ENCODE data around the gene ADGRL2. TPM values are rescaled to one million over a fixed set of nuclear protein-coding genes. Genes with fewer than 3 reads are reported as not detected.

ADGRL2 gene
- total RNA-seq, 4 donors from 2014 or later = 24.4 to 57.1 (median 45.4) TPM

- 88 to 92% methylated on average over 2 of the region's 2 CpGs for WGBS, 2 donors
- H3K4me3 ChIP-seq (ENCODE audit: low read depth, poor library complexity, severe bottlenecking) = no peak overlapping the region
- DNase-seq (ENCODE audit: low spot score in 2 of 2) = no peak
- intact Hi-C loops (cut with DNase I; ENCODE audit: low total_unique reads) = no loop called here
- TF ChIP-seq CTCF (IDR thresholded peaks at IDR 0.05) = no peak
- no peak for TF ChIP-seq POLR2A (IDR thresholded peaks at IDR 0.05)
These were observed 20.0 kb downstream of the ADGRL2 start for GRCh38 chr1:81820765-81821164.

- DNase-seq (ENCODE audit: low spot score in 2 of 2) = no peak
- WGBS, 2 donors = 85 to 86% methylated on average over 4 of the region's 4 CpGs
- intact Hi-C loops (cut with DNase I; ENCODE audit: low total_unique reads) = no loop called here
- no peak for TF ChIP-seq POLR2A (IDR thresholded peaks at IDR 0.05)
- TF ChIP-seq CTCF (IDR thresholded peaks at IDR 0.05) = no peak
- no peak overlapping the region for H3K4me3 ChIP-seq (ENCODE audit: low read depth, poor library complexity, severe bottlenecking)
These were observed 22.3 kb downstream of the ADGRL2 start for GRCh38 chr1:81823082-81823481.

- intact Hi-C loops (cut with DNase I; ENCODE audit: low total_unique reads) = no loop called here
- WGBS, 2 donors = 69 to 72% methylated on average over 4 of the region's 4 CpGs
- no peak for TF ChIP-seq POLR2A (IDR thresholded peaks at IDR 0.05)
- TF ChIP-seq CTCF (IDR thresholded peaks at IDR 0.05) = no peak
- no peak overlapping the region for H3K4me3 ChIP-seq (ENCODE audit: low read depth, poor library complexity, severe bottlenecking)
- DNase-seq (ENCODE audit: low spot score in 2 of 2) = no peak
These were observed 24.0 kb downstream of the ADGRL2 start for GRCh38 chr1:81824759-81825158.

- 42 to 79% methylated on average over 1 of the region's 1 CpG for WGBS, 2 donors
- TF ChIP-seq CTCF (IDR thresholded peaks at IDR 0.05) (no peak), POLR2A (IDR thresholded peaks at IDR 0.05) (no peak)
- DNase-seq (ENCODE audit: low spot score in 2 of 2) = no peak
- intact Hi-C loops (cut with DNase I; ENCODE audit: low total_unique reads) = no loop called here
- no peak overlapping the region for H3K4me3 ChIP-seq (ENCODE audit: low read depth, poor library complexity, severe bottlenecking)
These were observed 27.2 kb downstream of the ADGRL2 start for GRCh38 chr1:81827942-81828341.

GRCh38 chr1:81832573-81832972 is 31.8 kb downstream of the ADGRL2 start:
- no peak for TF ChIP-seq POLR2A (IDR thresholded peaks at IDR 0.05)
- no peak for TF ChIP-seq CTCF (IDR thresholded peaks at IDR 0.05)
- WGBS, 2 donors = 9 to 11% methylated on average over 1 of the region's 1 CpG
- intact Hi-C loops (cut with DNase I; ENCODE audit: low total_unique reads) = no loop called here
- DNase-seq (ENCODE audit: low spot score in 2 of 2) = no peak
- H3K4me3 ChIP-seq (ENCODE audit: low read depth, poor library complexity, severe bottlenecking) = no peak overlapping the region

GRCh38 chr1:81833722-81834121 is 33.0 kb downstream of the ADGRL2 start:
- no peak overlapping the region for H3K4me3 ChIP-seq (ENCODE audit: low read depth, poor library complexity, severe bottlenecking)
- DNase-seq (ENCODE audit: low spot score in 2 of 2) = no peak
- WGBS, 2 donors = 70 to 81% methylated on average over 4 of the region's 4 CpGs
- TF ChIP-seq CTCF (IDR thresholded peaks at IDR 0.05) = no peak
- no peak for TF ChIP-seq POLR2A (IDR thresholded peaks at IDR 0.05)
- intact Hi-C loops (cut with DNase I; ENCODE audit: low total_unique reads) = no loop called here

All from lower leg skin (tissue), 4 donors.